AG10803 (cell line): Measurements from ENCODE around the gene TRPM5.

Experiments
- DNase-seq: peaks from one replicate; pipeline ENCODE4 v3.0.0; 2010; ENCODE audit warnings: low read depth
- H3K4me3 ChIP-seq: 2 replicates; pipeline ENCODE4 v1.5.1; 2011; ENCODE audit warnings: mild to moderate bottlenecking, low read length, control low read depth
- CTCF ChIP-seq: conservative IDR thresholded peaks from 2 replicates; pipeline ENCODE4 v1.5.1; 2011; ENCODE audit warnings: mild to moderate bottlenecking, low read length, control low read depth, inconsistent platforms

Gene TRPM5

GRCh38 chr11:2439820-2440219 is 4.5 kb downstream of the TRPM5 start:
- no peak overlapping the region for H3K4me3 ChIP-seq
- no peak for DNase-seq
- TF ChIP-seq CTCF = no peak

GRCh38 chr11:2437516-2437915 is 6.8 kb downstream of the TRPM5 start:
- H3K4me3 ChIP-seq = no peak overlapping the region
- DNase-seq = no peak
- no peak for TF ChIP-seq CTCF

GRCh38 chr11:2436521-2437031 is 7.7 kb downstream of the TRPM5 start:
- no peak overlapping the region for H3K4me3 ChIP-seq
- no peak for DNase-seq
- TF ChIP-seq CTCF = no peak

GRCh38 chr11:2436013-2436520 is 8.2 kb downstream of the TRPM5 start:
- TF ChIP-seq CTCF = no peak
- DNase-seq = no peak
- H3K4me3 ChIP-seq = no peak overlapping the region

GRCh38 chr11:2435288-2436012 is 8.9 kb downstream of the TRPM5 start:
- no peak for DNase-seq
- H3K4me3 ChIP-seq = no peak overlapping the region
- no peak for TF ChIP-seq CTCF

- TF ChIP-seq CTCF = no peak
- no peak for DNase-seq
- H3K4me3 ChIP-seq = no peak overlapping the region
Observed at GRCh38 chr11:2434506-2435255, 9.6 kb downstream of the TRPM5 start.

GRCh38 chr11:2434008-2434407 is 10.3 kb downstream of the TRPM5 start:
- no peak for TF ChIP-seq CTCF
- H3K4me3 ChIP-seq = no peak overlapping the region
- DNase-seq = no peak
